LNCAP (cell line): ENCODE results near the gene KDM4D.

Experiments used
- TF ChIP-seq, protein P1 (sequence below): fragments of 450-650 bp; IDR thresholded peaks from 2 replicates; pipeline ENCODE4 v1.5.1; 2017; ENCODE audit warnings: mild to moderate bottlenecking

Gene KDM4D

DNA sequence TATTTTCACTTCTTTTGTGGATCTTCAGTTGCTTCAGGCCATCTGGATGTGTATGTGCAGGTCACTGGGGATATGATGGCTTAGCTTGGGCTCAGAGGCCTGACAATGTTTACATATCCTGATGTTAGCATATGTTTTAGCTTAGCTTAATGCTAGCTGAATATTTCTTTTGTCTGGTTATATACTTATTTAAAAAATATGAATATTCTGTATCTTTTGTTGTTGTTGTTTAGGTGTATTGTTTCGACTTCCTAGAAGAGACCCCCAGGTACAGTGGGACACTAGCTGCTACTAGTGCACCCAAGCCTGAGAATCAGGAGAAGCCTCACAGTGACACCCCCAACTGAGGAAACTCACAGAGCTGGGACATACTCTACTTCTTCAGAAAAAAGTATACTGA, 51.4 kb downstream of the KDM4D start, which contains the start of gene KDM4E:
KDM4E (plus strand) TSS at position 301 of the 400 bp plus-strand sequence. CDS start 300 bp downstream, outside the sequence.
- TF ChIP-seq, protein P1, sequence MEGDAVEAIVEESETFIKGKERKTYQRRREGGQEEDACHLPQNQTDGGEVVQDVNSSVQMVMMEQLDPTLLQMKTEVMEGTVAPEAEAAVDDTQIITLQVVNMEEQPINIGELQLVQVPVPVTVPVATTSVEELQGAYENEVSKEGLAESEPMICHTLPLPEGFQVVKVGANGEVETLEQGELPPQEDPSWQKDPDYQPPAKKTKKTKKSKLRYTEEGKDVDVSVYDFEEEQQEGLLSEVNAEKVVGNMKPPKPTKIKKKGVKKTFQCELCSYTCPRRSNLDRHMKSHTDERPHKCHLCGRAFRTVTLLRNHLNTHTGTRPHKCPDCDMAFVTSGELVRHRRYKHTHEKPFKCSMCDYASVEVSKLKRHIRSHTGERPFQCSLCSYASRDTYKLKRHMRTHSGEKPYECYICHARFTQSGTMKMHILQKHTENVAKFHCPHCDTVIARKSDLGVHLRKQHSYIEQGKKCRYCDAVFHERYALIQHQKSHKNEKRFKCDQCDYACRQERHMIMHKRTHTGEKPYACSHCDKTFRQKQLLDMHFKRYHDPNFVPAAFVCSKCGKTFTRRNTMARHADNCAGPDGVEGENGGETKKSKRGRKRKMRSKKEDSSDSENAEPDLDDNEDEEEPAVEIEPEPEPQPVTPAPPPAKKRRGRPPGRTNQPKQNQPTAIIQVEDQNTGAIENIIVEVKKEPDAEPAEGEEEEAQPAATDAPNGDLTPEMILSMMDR: no peak

GRCh38 chr11:95028357-95028756, 54.8 kb downstream of the KDM4D start:
- TF ChIP-seq, protein P1: no peak

- TF ChIP-seq, protein P1: no peak
These were observed 59.5 kb downstream of the KDM4D start for GRCh38 chr11:95033051-95033450.

DNA sequence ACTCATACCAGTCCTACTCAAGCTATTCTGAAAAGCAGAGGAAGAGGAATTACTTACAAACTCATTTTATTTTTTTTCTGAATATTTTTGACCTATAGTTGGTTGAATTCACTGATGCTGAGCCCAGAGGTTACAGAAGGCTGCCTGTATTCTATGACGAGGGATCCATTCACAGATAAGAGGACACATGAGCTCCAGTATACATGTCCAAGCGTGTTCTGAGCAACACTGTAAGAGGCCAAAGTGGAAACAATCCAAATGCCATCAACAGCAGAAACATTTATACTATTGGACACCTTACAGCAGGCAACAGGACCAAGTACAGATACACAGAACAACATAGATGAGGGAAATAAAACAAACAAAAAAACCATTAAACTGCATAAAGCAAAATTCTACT, 61.8 kb downstream of the KDM4D start:
- TF ChIP-seq, protein P1: no peak

DNA sequence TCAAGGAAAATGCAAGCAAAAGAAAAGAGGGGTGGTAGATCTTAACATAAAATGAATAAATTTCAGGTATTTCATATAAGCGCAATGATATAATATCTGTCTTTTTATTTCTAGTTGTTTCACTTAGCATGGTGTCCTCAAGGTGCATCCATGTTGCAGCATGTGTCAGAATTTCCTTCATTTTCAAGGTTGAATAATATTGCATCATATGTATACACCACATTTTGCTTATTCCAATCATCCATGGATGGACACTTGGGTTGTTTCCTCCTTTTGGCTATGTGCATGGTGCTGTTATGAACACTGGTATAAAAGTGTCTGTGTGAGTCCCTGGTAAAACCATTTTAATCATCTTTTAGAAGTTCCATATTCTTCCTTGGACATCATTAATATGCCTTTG, 68.7 kb downstream of the KDM4D start:
- TF ChIP-seq, protein P1: no peak

DNA sequence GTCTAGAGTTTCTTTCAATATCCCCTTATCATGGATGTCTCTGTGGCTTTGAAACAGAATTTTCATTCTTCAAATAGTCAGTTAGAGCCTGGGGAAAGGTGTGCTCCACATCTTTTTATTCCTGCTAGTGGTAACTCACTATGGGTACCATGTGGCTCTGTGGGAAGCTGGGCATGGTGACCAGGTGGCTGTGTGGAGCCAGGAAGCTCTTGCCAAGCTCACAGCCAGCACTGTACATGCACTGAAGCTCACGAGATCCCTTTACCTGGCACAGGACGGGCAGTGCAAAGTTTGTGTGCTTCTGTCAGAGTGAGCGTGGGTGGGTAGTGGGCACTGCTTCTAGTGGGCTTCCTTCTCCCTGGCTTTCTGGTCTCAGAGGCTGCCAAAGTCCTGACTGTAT, 69.4 kb downstream of the KDM4D start:
- TF ChIP-seq, protein P1: no peak

DNA sequence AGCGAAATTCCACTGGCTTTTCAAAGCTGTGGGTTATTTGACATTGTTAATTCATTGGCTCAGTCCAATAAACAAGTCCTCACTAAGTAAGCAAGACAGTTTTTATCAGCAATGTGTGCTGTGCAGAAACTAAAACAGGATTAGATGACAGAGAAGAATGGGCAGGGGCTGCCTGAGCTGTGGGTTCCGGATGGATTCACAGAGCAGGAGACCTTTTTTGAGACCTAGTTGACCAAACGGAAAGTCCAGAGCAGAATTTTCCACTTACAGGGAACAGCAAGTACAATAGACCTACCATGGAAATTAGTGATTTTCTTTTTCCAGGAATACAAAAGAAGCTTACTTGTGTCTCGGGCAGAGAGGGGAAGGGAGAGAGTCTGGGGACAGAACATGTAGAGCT, 70.5 kb downstream of the KDM4D start:
- TF ChIP-seq, protein P1: no peak

GRCh38 chr11:95045812-95046211, 72.3 kb downstream of the KDM4D start:
- TF ChIP-seq, protein P1: no peak
